Activated CD8-positive, alpha-beta memory T cell treated with anti-CD3 and anti-CD28 coated beads, Interleukin-2, amount 10 ng/mL, durations not matched to agents 7 days and 5 days (primary cell): ENCODE data around the gene ENTR1. TPM values are rescaled to one million over a fixed set of nuclear protein-coding genes. Genes with fewer than 3 reads are reported as not detected.

Experiments used
- ATAC-seq: fragments of 150-1000 bp; cut with Tn5 transposase; one replicate; pipeline ENCODE4 v1.10.0; 2021; ENCODE audit warnings: moderate library complexity
- CTCF ChIA-PET: fragments of 350-600 bp; sonication (Branson Sonifier 250); formaldehyde crosslinking; loops from one replicate; lab custom pipeline; 2021; ENCODE audit warnings: antibody characterized with exemption; lab: Charles Lee
- DNase-seq: peaks from one replicate; pipeline ENCODE4 v3.0.0-alpha.2; 2020
- H3K27ac Mint-ChIP-seq: one replicate; pipeline ENCODE4 v1.8.0; 2021; ENCODE audit warnings: mild to moderate bottlenecking, mixed read lengths
- H3K27me3 Mint-ChIP-seq: one replicate; pipeline ENCODE4 v1.8.0; 2021; ENCODE audit warnings: mixed read lengths
- H3K36me3 Mint-ChIP-seq: one replicate; pipeline ENCODE4 v1.8.0; 2021; ENCODE audit warnings: mild to moderate bottlenecking, mixed read lengths
- H3K4me1 Mint-ChIP-seq: one replicate; pipeline ENCODE4 v1.8.0; 2021; ENCODE audit warnings: mixed read lengths
- H3K4me3 Mint-ChIP-seq: one replicate; pipeline ENCODE4 v1.8.0; 2021; ENCODE audit warnings: mild to moderate bottlenecking, moderate library complexity, mixed read lengths
- H3K9me3 Mint-ChIP-seq: one replicate; pipeline ENCODE4 v1.8.0; 2022; ENCODE audit warnings: low read depth, mixed read lengths
- total RNA-seq, 2 experiments: library from RNA; stranded (reverse); gene quantifications; one replicate each; pipeline ENCODE4 v1.2.3, GENCODE V29; 2021

The ENTR1 gene
- total RNA-seq, 2 experiments from 2014 or later: 47.4 to 54.2 TPM

GRCh38 chr9:136370687-136371532 is 39.5 kb downstream of the ENTR1 start:
- H3K27me3 Mint-ChIP-seq: no peaks in the 10 kb centered on the region
- H3K4me1 Mint-ChIP-seq: no peaks in the 10 kb centered on the region
- DNase-seq (no peak), ATAC-seq (no peak)
- H3K27ac Mint-ChIP-seq: no peak overlapping the region
- no peaks in the 10 kb centered on the region for H3K9me3 Mint-ChIP-seq
- H3K4me3 Mint-ChIP-seq: no peak overlapping the region
- CTCF ChIA-PET: interaction anchor here (2.3 kb wide), 1 partner anchor 30 kb away, joined by 7 read pairs; the partner anchor contains the start of gene SNAPC4
- no peaks in the 10 kb centered on the region for H3K36me3 Mint-ChIP-seq

GRCh38 chr9:136370037-136370436 is 40.4 kb downstream of the ENTR1 start:
- no peak overlapping the region for H3K27ac Mint-ChIP-seq
- no peaks in the 10 kb centered on the region for H3K4me1 Mint-ChIP-seq

DNA sequence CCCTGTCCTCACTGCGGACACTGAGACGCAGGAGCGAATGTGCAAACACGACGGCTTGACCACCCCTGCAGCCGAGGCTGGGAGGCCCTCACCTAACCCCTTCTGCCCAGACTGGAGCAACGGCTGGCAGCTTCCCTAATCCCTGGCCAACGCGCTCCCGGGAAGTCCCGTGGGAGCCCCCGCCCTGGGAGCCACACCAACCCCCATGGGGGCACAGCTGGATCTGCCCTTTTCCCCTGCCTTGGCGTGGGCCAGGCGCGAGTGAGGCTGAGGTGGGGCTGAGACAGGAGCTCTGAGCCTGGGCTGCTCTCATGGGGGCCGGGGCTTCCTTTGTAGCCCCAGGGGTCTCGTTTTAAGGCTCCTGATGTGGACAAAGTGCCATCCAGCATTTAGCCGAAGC is 42.2 kb downstream of the ENTR1 start:
- no peaks in the 10 kb centered on the region for H3K27me3 Mint-ChIP-seq
- no peaks in the 10 kb centered on the region for H3K9me3 Mint-ChIP-seq
- no peaks in the 10 kb centered on the region for H3K36me3 Mint-ChIP-seq
- H3K4me3 Mint-ChIP-seq: no peak overlapping the region
- no peak overlapping the region for H3K27ac Mint-ChIP-seq
- no peak for ATAC-seq
- CTCF ChIA-PET: interaction anchor here (1.1 kb wide), 1 partner anchor 34 kb away, joined by 4 read pairs; no protein-coding TSS in a partner anchor
- H3K4me1 Mint-ChIP-seq: peaks cover 5% of the 10 kb centered on the region
- DNase-seq: no peak

More at GRCh38 chr9:136370037-136370436, 40.4 kb downstream of the ENTR1 start:
- no peaks in the 10 kb centered on the region for H3K36me3 Mint-ChIP-seq
- H3K9me3 Mint-ChIP-seq: no peaks in the 10 kb centered on the region
- no peak overlapping the region for H3K4me3 Mint-ChIP-seq
- no peaks in the 10 kb centered on the region for H3K27me3 Mint-ChIP-seq
- CTCF ChIA-PET: interaction anchor here (2.3 kb wide), 1 partner anchor 31 kb away, joined by 7 read pairs; the partner anchor contains the start of gene SNAPC4
- ATAC-seq: no peak
- no peak for DNase-seq

DNA sequence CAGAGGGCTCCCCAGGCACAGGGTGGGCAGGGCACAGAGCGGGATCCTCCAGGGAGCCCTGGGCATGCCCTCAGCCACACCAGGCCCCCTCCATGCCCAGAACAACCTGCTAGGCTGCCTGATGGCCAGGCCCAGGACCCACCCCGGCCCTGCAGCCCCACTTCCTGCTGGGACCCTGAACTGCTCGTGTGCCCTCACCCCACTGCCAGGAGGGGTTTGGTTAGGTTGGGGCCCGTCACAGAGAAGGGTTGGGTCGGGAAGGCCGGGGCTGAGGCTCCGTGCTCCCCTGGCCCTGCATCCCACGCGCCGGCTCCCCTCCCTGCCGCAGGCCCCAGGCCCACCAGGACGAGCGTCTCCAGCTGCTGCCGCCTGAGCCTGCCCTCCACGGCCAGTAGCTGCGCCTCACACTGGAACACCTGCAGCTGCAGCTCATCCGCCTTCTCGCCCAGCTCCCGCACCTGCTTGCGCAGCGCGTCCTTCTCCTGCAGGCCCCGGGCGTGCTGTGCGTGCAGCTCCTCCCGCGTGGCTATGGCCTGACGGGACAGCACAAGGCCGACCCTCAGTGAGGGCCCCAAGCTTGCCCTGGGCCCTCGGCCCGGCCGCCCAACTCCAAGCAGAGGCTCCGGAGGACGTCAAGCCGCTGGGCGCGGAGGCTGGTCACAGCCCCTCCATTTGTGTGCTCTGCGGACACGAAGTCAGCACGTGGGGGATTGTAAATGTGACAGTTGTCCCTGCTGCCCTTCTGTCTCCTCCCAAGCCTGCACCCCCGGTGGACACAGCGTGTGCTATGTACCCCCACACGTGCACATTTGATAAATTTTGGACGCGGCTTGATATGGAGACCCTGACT is 42.9 kb downstream of the ENTR1 start:
- Mint-ChIP-seq H3K36me3 (no peaks in the 10 kb centered on the region), H3K4me3 (no peak overlapping the region), H3K9me3 (no peaks in the 10 kb centered on the region), H3K27ac (no peak overlapping the region), H3K27me3 (no peaks in the 10 kb centered on the region), H3K4me1 (peaks cover 10% of the 10 kb centered on the region)
- DNase-seq: no peak
- no peak for ATAC-seq
- CTCF ChIA-PET: interaction anchor here (5.0 kb wide), 1 partner anchor 34 kb away, joined by 52 read pairs; the partner anchor contains the start of gene SNAPC4

DNA sequence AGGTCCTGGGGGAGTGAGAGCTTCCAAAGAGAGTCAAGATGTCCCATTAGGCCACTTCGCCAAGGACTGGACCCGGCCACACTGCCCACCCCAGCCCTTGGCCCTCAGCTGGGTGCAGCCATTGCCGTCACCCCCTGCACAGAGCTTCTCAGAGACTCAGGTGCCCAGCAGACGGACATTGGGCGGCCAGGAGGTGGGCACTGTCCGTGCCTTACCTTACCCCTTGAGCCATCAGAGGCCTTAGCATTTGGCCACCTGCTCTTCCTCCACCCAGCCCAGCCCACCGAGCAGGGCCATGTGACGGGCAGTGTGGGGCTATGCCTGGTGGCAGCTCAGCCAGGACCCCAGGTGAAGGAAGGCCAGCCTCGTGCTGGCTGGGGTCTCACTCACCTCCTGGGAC is 43.6 kb downstream of the ENTR1 start:
- Mint-ChIP-seq H3K36me3 (no peaks in the 10 kb centered on the region), H3K27ac (no peak overlapping the region)
- CTCF ChIA-PET: interaction anchor here (1.0 to 5.0 kb wide), 2 partner anchors 18 to 35 kb away, joined by 5 to 52 read pairs; partner anchors contain the start of gene SNAPC4

GRCh38 chr9:136365775-136366222 is 44.6 kb downstream of the ENTR1 start:
- no peak overlapping the region for H3K4me3 Mint-ChIP-seq
- H3K36me3 Mint-ChIP-seq: no peaks in the 10 kb centered on the region
- CTCF ChIA-PET: interaction anchor here (1.0 to 5.0 kb wide), 3 partner anchors 19 to 53 kb away, joined by 3 to 52 read pairs (median 5); partner anchors contain the start of gene SNAPC4
- DNase-seq (no peak), ATAC-seq (no peak)
- no peaks in the 10 kb centered on the region for H3K9me3 Mint-ChIP-seq
- H3K4me1 Mint-ChIP-seq: peaks cover 11% of the 10 kb centered on the region
- no peaks in the 10 kb centered on the region for H3K27me3 Mint-ChIP-seq
- no peak overlapping the region for H3K27ac Mint-ChIP-seq

More for the DNA sequence above, 43.6 kb downstream of the ENTR1 start:
- no peak overlapping the region for H3K4me3 Mint-ChIP-seq
- H3K4me1 Mint-ChIP-seq: peaks cover 11% of the 10 kb centered on the region
- DNase-seq (no peak), ATAC-seq (no peak)
- no peaks in the 10 kb centered on the region for H3K9me3 Mint-ChIP-seq
- H3K27me3 Mint-ChIP-seq: no peaks in the 10 kb centered on the region

GRCh38 chr9:136364942-136365774 is 45.3 kb downstream of the ENTR1 start:
- peaks cover 11% of the 10 kb centered on the region for H3K4me1 Mint-ChIP-seq
- H3K36me3 Mint-ChIP-seq: no peaks in the 10 kb centered on the region
- H3K27ac Mint-ChIP-seq: no peak overlapping the region
- no peak for DNase-seq
- no peaks in the 10 kb centered on the region for H3K9me3 Mint-ChIP-seq
- H3K27me3 Mint-ChIP-seq: no peaks in the 10 kb centered on the region
- CTCF ChIA-PET: interaction anchor here (1.2 to 5.0 kb wide), 4 partner anchors 14 to 52 kb away, joined by 3 to 52 read pairs (median 6); partner anchors contain the start of gene SNAPC4
- no peak for ATAC-seq
- no peak overlapping the region for H3K4me3 Mint-ChIP-seq

DNA sequence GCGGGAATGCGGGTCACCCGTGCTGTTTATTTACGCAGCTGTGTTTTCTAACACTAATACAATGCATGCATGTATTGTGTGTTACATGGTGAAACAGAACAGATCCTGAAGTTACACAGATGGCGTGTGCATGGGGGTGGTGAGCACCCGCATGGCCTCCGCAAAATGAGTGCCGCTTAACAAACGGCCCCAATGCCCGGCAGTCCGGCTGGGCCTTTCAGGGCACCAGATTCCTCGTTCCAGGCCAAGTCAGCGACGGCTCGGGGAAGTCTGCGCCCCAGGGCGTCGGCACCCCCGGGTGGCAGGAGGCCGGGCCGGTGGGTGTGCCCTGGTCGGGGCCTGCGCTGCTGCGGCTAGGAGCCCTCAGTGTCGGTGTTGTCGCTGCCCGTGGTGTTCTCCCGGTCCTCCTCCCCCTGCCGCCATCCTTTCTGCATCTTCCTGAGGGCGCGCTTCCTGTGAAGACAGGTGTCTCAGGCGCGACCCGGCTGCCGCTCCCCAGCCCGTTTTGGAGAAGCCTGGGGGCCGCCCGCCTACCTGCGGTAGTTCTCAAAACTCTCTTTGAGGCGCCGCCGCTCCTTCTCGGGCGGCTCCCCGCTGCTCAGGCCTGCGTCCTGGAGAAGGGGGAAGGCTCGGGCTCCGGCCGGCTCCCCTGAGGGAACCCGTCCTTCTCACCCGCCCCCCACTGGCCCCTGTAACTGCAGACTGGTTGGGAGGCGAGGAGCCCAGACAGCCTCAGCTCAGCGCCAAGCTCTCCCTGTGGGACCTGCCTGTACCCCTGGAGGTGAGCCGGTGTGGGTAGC is 46.3 kb downstream of the ENTR1 start:
- DNase-seq (no peak), ATAC-seq (no peak)
- Mint-ChIP-seq H3K36me3 (no peaks in the 10 kb centered on the region), H3K27me3 (no peaks in the 10 kb centered on the region), H3K4me3 (no peak overlapping the region), H3K4me1 (peaks cover 11% of the 10 kb centered on the region), H3K9me3 (no peaks in the 10 kb centered on the region), H3K27ac (no peak overlapping the region)
- CTCF ChIA-PET: interaction anchor here (0.7 to 5.0 kb wide), 21 partner anchors 10 to 1059 kb away, joined by 3 to 52 read pairs (median 4); partner anchors contain the start of genes CARD9, EXD3, NOXA1 and SNAPC4

DNA sequence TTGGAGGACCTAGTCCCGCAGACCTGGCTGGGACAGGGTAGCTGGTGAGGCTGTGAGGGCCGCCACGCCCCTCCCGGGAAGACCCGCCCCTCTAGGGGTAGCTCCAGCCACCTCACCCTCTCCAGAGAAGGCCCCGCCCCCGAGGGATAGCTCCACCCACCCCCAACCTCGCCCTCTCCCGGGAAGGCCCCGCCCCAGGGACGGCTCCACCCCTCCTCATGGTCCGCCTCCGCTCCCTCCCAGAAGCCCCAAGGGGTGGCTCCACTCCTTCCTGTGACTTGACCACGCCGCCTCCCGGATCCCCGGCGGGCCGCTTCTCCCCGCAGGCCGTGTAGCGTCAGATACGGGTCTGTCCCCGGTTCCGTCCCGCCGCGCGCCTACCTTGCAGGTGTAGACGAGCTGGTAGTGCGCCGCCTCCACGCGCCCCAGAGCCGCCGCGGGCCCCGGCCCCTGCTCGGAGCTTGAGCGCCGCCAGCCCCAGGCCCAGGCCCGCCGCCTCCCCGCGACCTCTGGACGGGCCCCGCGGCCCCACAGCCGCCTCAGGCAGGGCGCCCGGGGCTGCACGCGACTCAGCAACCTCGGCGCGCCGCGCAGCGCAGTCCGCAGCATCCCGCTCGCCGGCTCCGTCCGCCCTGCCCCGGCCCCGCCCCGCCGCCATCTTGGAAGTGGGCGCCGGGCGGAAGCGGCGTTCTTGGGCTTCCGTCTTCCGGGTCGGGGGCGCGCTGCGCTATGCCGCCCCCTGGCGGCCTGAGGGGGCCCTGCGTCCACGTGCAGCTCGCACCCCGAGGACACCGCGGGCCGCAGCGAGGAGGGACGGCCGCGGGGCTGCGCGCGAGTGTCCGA is 47.1 kb downstream of the ENTR1 start, which contains the start of gene DNLZ:
DNLZ (minus strand) TSS at position 639 of the 843 bp plus-strand sequence; CDS start at position 609, 30 bp downstream.
- peak within 1 kb of the TSS; percentile 77 for H3K4me3 Mint-ChIP-seq
- ATAC-seq: peak; percentile 92

GRCh38 chr9:136362450-136362784 is 48.0 kb downstream of the ENTR1 start:
- Mint-ChIP-seq H3K9me3 (no peaks in the 10 kb centered on the region), H3K4me3 (no peak overlapping the region), H3K4me1 (peaks cover 11% of the 10 kb centered on the region), H3K27me3 (no peaks in the 10 kb centered on the region), H3K27ac (no peak overlapping the region), H3K36me3 (no peaks in the 10 kb centered on the region)
- CTCF ChIA-PET: interaction anchor here (1.2 to 5.0 kb wide), 15 partner anchors 11 to 395 kb away, joined by 3 to 52 read pairs (median 7); partner anchors contain the start of genes CARD9 and SNAPC4
- DNase-seq (no peak), ATAC-seq (no peak)

More for the DNA sequence above, 47.1 kb downstream of the ENTR1 start, which contains the start of gene DNLZ:
- H3K9me3 Mint-ChIP-seq: no peaks in the 10 kb centered on the region
- peak within 1 kb of the TSS; percentile 90 for H3K27ac Mint-ChIP-seq
- CTCF ChIA-PET: interaction anchor here (0.7 to 5.0 kb wide), 23 partner anchors 11 to 1060 kb away, joined by 3 to 52 read pairs (median 4); partner anchors contain the start of genes CARD9, EXD3, NOXA1 and SNAPC4
- H3K36me3 Mint-ChIP-seq: no peaks in the 10 kb centered on the region
- H3K27me3 Mint-ChIP-seq: no peaks in the 10 kb centered on the region
- H3K4me1 Mint-ChIP-seq: peaks cover 11% of the 10 kb centered on the region
- DNase-seq: peak; percentile 96
